ENCODE data around the gene ANKS1B.

DNA sequence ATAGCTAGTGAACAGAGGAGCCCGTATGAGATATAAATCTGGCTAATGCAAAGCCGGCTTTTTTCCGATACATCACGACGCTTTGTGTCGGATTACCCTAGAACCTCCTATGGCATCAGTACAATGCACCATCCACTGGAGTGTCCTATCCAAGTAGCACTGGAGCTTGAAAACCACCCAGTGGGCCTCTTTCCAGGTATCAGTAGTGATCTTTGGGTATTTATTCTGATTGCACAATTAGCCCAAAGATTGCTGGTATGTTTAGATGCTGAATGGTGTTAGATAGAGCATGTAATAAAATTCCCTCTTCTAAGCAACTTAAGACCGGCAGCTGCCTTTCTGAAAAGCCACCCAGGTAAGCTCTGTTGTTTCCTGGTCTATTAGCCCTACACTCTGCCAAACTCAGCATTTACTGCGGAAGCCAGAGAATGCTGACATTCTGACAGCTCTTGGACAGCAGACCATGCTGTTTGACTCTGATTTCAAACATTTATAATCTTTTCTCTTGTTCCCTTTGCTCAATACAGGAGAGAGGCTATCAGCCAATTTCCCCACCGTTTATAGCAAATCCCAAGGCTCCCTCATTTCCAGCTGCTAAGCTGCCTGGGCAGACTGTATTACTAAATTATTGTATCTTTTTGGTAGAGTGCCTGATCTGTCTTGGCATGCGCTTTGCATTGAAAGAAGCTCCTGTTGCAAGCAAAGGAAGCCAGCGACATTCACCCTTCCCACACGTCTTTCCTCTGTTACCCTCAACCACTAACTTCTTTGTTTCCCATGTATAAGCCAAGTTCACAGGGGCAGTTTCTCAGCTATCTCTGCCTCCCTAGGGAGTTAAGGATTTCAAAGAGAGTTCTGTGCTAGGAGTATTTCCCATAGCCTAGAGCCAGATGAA is 725.4 kb downstream of the ANKS1B start:
- no peak for TF ChIP-seq SNAI2 (CRISPR knock-in tag; IDR thresholded peaks at IDR 0.05)
- TF ChIP-seq, protein P1, sequence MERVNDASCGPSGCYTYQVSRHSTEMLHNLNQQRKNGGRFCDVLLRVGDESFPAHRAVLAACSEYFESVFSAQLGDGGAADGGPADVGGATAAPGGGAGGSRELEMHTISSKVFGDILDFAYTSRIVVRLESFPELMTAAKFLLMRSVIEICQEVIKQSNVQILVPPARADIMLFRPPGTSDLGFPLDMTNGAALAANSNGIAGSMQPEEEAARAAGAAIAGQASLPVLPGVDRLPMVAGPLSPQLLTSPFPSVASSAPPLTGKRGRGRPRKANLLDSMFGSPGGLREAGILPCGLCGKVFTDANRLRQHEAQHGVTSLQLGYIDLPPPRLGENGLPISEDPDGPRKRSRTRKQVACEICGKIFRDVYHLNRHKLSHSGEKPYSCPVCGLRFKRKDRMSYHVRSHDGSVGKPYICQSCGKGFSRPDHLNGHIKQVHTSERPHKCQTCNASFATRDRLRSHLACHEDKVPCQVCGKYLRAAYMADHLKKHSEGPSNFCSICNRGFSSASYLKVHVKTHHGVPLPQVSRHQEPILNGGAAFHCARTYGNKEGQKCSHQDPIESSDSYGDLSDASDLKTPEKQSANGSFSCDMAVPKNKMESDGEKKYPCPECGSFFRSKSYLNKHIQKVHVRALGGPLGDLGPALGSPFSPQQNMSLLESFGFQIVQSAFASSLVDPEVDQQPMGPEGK (CRISPR knock-in tag; IDR thresholded peaks at IDR 0.05; ENCODE audit: borderline replicate concordance) = no peak
- no peak for TF ChIP-seq ZNF565 (CRISPR knock-in tag; conservative IDR thresholded peaks at IDR 0.05; ENCODE audit: low read depth)
- TF ChIP-seq, protein P2, sequence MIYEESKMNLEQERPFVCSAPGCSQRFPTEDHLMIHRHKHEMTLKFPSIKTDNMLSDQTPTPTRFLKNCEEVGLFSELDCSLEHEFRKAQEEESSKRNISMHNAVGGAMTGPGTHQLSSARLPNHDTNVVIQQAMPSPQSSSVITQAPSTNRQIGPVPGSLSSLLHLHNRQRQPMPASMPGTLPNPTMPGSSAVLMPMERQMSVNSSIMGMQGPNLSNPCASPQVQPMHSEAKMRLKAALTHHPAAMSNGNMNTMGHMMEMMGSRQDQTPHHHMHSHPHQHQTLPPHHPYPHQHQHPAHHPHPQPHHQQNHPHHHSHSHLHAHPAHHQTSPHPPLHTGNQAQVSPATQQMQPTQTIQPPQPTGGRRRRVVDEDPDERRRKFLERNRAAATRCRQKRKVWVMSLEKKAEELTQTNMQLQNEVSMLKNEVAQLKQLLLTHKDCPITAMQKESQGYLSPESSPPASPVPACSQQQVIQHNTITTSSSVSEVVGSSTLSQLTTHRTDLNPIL (CRISPR knock-in tag; IDR thresholded peaks at IDR 0.05; ENCODE audit: low read depth) = no peak
- TF ChIP-seq CSDC2 (CRISPR knock-in tag; IDR thresholded peaks at IDR 0.05) = no peak
- no peak for TF ChIP-seq ZC3H10 (CRISPR knock-in tag; IDR thresholded peaks at IDR 0.05)
- TF ChIP-seq ZNF70 (CRISPR knock-in tag; IDR thresholded peaks at IDR 0.05) = no peak
